HG03139 (cell line): ENCODE measurements around the gene RWDD4.
"Not testable (repeated sequence)": the region's sequence is repeated elsewhere in the genome, so short reads cannot be mapped to it uniquely, and the experiment has no call there.

ENCODE experiments used
- ATAC-seq: cut with Tn5 transposase; IDR thresholded peaks from one replicate; pipeline ENCODE4 v1.9.1; 2021; ENCODE audit not compliant: unreplicated experiment

RWDD4 gene

DNA sequence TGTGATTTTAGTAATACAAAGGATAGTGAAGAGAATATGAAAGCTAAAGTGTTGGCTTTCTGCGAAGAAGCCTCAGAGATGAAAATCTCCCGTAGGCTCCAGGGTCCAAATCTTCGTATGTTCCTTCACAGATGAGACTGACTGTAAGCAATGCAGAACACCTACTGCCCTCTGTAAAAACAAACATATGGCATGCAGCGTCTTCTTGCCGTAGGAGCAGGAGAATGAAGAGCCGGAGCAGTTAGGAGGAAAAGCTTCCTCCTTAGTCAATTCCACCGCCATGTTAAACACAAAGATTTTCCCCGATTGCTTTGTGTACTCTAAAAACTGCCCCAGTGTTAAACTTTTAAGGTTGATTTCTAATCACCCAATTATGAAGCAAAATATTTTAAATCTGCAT is 22.5 kb downstream of the RWDD4 start:
- ATAC-seq = no peak

DNA sequence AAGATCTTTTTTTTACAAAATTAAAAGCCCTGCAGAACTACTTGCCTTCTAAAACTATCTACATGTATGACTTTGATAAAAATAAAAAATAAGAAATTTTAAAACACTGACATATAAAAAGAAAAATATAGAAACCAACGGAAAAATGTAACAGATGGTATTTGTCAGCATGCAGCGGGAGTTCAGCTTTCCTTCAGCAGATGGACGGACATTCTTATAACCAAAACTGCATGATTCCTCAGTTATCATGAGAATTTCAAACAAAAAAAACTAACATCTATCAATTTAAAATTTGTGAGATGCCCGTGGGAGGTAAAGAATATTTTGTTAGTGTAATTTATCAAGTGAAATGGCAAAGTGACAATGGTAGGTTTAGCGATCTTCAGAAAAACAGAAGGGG is 23.2 kb downstream of the RWDD4 start:
- ATAC-seq = no peak

DNA sequence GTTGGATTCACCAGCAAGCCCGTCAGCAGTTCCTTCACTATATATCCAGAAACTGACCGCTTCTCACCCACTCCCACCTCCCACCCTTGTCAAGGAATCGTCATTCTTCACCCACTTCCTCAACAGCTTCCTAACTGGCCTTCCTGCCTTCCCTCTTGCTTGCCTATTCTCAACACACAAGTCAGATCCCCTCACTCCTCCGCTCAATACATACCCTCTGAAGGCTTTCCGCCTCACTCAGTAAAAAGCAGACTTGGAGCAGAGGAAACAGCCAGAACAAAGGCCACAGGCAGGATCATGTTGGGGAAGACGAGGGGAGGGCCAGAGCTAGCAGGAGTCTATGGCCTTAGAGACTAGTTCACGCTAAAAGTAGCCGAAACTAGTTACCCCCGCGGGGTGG is 23.7 kb downstream of the RWDD4 start:
- no peak for ATAC-seq

- ATAC-seq = no peak
Observed at GRCh38 chr4:183633476-183634400, 25.2 kb downstream of the RWDD4 start.

- ATAC-seq = no peak
Observed at GRCh38 chr4:183632689-183633088, 26.3 kb downstream of the RWDD4 start.

DNA sequence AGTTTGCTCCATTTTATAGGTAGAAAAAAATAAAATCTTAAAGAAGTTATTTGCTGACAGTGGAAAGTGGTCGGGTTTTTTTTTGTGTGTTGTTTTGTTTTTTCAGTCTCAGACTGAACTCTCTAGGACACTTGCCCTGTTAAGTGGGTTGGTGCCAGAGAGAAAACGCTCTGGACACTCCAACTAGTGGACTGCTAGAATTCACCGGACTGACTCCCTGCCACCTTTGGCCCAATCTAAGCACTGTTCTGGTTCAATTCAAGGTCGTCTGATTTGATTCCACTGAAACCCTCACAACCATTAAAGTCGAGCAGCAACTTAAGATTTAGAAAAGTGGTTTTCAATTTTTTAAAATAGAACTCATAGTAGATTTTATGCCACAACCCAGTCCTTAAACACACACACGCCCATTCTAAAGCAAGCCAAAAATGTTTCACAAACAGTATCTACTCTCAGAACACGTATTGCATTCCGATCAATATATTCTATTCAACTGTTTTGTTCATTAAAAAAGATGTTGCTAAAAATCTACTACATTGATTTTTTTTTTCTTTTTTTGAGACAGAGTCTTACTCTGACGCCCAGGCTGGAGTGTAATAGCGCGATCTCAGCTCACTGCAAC is 27.3 kb downstream of the RWDD4 start:
- ATAC-seq = no peak

DNA sequence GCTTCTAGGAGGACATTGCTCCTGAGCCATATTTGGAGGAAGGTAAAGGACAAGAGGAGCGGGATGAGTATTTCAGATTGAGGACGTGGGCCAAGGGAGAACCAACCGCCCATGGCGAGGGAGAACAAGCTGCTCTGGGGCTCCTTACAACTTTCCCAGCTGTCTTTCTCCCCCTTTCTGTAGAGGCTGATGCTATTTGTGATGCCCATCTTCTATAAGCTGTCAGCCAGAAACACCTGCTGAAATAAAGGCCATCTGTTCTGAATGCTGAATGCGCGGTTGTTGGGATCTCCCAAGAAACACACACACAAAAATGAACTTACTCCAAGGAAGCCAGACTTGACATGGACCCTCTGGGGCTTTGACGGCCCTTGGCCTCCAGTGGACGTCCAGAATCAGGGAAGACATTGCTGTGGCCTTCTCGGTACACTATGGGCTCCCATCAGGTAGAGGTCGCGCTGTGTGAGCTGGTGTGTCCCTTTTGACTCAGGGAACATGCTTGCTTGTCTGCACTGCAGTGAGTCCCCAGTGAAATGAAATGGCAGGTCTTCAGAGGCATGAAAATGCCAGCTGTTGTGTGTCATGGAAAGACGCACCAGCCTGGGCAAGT is 30.9 kb downstream of the RWDD4 start:
- ATAC-seq = no peak

DNA sequence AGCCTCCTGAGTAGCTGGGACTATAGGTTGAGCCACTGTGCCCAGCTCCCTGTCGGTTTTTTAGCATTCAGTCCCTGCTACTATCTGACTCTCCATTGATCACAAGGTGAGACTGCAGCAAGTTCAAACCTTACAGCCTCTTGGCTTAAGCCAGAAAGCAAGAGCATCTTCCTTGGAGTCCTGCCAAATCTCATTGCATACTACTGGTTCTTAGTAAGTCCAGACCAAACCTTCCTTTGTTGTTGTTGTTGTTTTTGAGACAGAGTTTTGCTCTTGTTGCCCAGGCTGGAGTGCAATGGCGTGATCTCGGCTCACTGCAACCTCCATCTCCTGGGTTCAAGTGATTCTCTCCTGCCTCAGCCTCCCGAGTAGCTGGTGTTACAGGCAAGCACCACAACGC is 31.7 kb downstream of the RWDD4 start:
- not testable (repeated sequence) for ATAC-seq

DNA sequence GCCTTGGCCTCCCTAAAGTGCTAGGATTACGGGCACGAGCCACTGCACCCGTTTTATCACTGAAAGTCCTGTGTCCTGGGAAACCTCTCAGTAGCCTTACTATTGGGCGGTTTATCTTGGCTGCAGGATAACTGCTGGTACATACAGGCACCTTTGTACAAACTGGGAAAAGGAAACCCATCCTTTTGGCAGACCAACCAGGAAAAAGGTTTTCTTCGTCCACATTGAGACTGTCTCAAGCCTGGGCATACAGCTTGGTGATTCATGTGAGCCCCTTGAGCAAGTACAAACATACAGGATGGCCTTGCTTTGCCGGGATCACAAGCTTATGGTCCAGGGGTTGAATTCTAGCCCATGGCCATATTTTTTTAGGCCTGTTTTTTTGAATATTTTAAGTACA is 32.8 kb downstream of the RWDD4 start:
- ATAC-seq = no peak

DNA sequence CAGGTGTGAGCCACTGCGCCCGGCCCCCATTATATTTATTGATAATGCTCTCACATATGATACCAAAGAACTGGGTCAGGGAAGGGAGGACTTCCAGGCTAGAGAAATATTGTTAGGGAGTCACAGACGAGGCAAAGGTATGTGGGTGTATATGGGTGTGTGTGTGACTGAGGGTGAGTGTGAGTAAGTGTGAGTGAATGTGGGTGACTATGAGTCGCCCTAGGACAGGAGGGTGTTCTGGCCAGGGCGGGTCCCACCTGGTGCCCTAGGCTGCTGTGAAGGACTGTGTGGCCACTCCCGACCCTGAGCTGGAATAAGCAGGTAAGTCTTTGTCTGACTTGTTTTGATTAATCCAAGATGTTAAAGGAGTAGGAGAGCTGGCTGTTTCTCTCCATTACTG is 34.4 kb downstream of the RWDD4 start:
- no peak for ATAC-seq

- ATAC-seq = no peak
Observed at GRCh38 chr4:183621875-183622274, 37.1 kb downstream of the RWDD4 start.

DNA sequence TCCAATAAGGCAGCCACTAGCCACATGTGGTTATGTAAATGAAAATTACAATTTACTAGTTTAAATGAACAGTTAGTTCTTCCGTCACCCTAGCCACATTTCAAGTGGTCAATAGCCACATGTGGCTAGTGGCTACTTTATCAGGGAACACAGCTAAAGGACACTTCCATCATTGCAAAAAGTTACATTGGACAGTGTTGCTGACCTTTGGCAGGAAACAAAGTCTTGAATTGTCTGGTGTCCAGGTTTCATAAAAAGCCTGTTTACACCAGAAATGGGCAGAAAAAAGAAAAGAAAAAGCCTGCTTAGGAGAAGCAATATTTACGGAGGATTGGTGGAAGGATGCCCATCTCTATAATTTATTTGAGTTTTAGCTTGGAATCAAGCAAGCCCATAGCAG is 38.6 kb downstream of the RWDD4 start:
- no peak for ATAC-seq

DNA sequence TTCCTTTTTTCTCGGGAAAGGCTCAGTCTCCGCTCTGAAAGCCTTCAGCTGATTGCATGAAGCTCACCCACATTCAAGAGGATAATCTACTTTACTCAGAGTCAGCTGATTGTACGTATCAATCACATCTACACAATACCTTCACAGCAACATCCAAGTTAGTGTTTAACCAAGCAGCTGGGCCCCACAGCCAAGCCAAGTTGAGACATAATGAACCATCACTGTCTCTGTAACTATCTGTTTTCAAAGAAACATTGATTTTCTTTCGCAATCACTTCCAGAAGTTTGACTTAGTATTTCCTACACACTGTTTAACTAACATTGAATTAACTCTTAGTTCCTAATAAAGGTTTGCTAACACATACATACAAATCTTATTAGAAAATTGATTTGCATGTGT is 40.3 kb downstream of the RWDD4 start:
- ATAC-seq = no peak

GRCh38 chr4:183617075-183617474 is 41.9 kb downstream of the RWDD4 start:
- no peak for ATAC-seq

DNA sequence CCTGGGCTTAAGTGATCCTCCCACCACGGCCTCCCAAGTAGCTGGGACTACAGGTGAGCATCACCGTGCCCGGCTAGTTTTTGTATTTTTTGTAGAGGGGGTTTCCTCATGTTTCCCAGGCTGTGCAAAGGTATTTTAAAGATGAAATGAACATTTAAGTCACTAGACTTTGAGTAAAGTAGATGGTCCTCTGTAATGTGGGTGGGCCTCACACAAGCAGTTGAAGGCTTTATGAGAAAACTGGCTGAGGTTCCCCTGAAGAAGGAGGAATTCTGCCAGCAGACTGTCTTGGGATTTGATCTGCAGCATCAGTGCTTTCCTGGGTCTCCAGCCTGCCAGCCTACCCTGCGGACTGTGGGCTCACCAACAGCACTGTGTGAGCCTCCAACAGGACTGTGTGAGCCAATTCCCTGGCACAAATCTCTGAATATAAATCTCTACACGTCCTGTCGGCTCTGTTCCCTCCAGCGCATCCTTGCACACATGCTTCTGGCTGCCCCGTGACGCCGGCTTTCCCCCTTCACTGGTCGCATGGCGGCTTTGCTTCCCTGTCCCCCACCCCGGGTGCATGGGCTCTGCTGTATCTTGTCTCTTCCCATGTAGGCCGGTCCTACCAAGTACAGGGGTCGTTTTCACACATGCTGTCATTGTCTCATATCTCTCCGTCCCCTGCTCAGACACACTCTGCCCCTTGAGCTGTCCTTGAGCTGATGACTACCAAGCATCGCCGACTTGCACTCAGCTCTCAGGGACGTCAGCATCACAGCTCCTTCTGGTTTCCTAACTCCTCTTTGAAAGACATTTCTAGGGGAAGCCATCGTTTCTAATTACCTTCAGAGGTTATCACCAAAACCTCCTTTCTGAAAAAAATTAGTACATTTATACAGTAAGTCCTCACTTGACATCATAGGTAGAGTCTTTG is 46.4 kb downstream of the RWDD4 start:
- ATAC-seq = no peak

DNA sequence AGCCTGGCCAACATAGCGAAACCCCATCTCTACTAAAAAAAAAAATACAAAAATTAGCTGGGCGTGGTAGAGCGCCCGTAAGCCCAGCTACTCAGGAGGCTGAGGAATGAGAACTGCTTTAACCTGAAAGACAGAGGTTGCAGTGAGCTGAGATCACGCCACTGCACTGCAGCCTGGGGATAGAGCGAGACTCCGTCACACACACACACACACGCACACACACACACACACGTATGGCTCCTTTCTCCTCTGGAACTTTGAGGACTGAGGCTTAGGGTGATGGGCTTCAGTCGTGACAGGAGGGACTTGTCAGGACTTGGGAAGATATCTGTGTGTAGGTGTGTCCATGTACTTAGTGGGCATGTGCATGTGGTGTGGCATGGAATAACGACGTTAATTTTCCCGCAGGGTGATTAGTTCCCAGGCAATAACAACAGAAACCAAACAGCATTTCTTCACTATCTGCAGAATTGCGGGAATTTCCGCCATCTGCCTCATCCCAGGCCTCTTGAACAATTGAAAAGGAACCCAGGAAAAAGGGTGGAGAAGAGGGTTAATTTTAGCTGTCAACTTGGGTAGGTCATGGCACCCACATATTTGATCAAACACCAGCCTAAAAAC is 47.7 kb downstream of the RWDD4 start:
- no peak for ATAC-seq

DNA sequence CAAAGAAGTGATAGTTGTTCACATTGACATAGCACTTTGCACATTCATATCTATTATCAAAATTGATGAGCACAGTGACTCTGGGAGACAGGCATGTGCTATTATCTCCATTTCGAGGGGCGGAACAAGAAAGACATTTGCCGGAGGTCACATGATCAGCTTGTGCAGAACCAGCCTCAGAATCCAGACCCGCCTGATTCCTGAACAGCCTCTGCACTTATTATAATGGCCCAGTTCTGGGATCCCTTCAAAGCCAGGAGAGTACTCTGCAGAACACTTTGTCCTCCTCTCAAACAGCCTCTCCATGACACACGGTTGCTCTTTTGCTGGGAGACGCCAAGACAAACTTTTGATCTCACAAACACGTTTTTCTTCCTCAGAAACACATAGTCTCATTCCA is 48.4 kb downstream of the RWDD4 start:
- no peak for ATAC-seq

DNA sequence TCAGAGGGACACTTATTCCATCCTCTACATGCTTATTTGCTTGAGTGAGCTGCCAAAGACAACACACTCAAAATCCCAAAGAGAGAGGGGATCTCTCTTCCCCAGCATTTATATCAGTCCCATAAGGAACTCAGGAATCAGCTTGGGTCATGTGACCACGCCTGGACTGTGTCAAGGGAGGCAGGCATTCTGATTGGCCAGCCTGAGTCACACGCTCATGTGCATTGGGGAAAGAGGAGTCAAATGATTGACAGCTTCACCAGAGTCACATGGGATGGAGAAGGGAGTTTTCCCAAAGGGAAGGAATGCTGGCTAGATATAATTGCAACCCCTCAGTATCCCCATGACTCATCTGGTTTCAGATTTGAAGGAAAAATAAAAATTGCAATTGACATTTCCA is 49.0 kb downstream of the RWDD4 start:
- ATAC-seq = no peak

DNA sequence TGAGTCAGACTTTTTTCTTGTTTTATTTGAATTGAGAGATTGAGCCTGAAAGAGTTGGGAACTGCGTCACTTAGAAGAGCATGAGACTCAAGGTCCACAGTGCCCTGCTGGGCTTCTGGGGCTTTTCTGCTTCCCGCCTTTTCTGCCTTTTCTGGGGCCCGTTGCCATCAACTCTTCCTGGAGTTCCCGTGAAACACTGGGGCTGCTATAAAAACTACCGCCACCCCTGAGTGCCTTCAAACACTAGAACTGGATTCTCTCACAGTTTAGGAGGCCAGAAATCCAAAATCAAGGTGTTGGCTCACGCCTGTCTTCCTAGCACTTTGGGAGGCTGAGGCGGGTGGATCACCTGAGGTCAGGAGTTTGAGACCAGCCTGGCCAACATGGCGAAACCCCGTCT is 49.8 kb downstream of the RWDD4 start:
- ATAC-seq = no peak

DNA sequence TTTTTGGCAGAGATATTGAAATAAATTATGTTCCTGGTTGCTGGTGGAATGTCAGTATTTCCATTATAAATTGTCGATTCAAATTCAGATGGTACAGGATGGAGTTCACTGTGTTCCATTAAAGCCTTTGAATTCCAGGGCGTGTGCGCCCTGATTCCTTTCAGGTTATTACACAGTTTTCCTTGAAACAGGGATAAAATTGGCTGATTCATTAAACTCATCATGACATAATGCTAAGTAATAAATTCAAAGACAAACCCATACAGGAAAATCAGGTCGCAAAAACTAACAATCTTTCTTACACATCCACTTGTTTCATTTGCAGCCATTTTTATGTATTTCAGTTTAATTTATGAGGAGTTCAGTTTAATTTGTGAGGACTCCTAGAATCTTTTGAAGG is 51.1 kb downstream of the RWDD4 start:
- no peak for ATAC-seq

- no peak for ATAC-seq
Observed at GRCh38 chr4:183602557-183603027, 56.4 kb downstream of the RWDD4 start.
